SK-N-SH (cell line): ENCODE results near the gene JMJD1C. TPM values are rescaled to one million over a fixed set of nuclear protein-coding genes. Genes with fewer than 3 reads are reported as not detected.

Experiments used
- CTCF ChIA-PET: fragments of 300-600, 350-600 bp; formaldehyde crosslinking; extraction: SDS; loops from one replicate; lab custom pipeline; 2021; lab: Yijun Ruan, JAX
- POLR2A ChIA-PET: fragments of 350-600 bp; sonication (Branson Sonifier 250); formaldehyde crosslinking; extraction: SDS; loops from one replicate; lab custom pipeline; 2020; ENCODE audit warnings: antibody characterized with exemption, inconsistent platforms; lab: Yijun Ruan, JAX
- DNase-seq: peaks from one replicate; pipeline ENCODE4 v3.0.0; 2012
- H2AFZ ChIP-seq: fragments of 200-600 bp; sonication (generic); 2 replicates; pipeline ENCODE4 v1.8.1; 2016; ENCODE audit warnings: antibody characterized with exemption, mild to moderate bottlenecking, low read depth
- H3F3A ChIP-seq: fragments of 200-600 bp; sonication (generic); replicated peaks from 2 replicates; pipeline ENCODE3; 2016; ENCODE audit warnings: antibody characterized with exemption, mild to moderate bottlenecking; ENCODE audit not compliant: insufficient read depth
- H3K27ac ChIP-seq, 2 experiments: fragments of 200-500 bp in 1 of 2; fragments of 200-600 bp in 1 of 2; sonication (Bioruptor generic) in 1 of 2; sonication (generic), shearing (Covaris generic) in 1 of 2; 2 replicates each; pipeline versions ENCODE4 v1.5.1 to v1.6.1; 2014 to 2016; ENCODE audit warnings: low read depth in 2 of 2, inconsistent platforms in 1 of 2, low read length in 1 of 2, mild to moderate bottlenecking in 1 of 2, mixed read lengths in 1 of 2
- H3K27me3 ChIP-seq: fragments of 200-600 bp; sonication (generic), shearing (Covaris generic); 2 replicates; pipeline ENCODE4 v1.6.1; 2016; ENCODE audit warnings: mixed run types; ENCODE audit not compliant: insufficient read depth
- H3K36me3 ChIP-seq, 2 experiments: fragments of 200-500 bp in 1 of 2; fragments of 200-600 bp in 1 of 2; sonication (Bioruptor generic) in 1 of 2; sonication (generic) in 1 of 2; replicated peaks in 1 of 2; 2 replicates each; pipeline versions ENCODE3 to v1.5.1; 2014 to 2016; ENCODE audit warnings: low read length in 1 of 2, mild to moderate bottlenecking in 1 of 2; ENCODE audit not compliant: insufficient read depth in 2 of 2, control insufficient read depth in 1 of 2
- H3K4me1 ChIP-seq, 2 experiments: fragments of 200-500 bp in 1 of 2; fragments of 200-600 bp in 1 of 2; sonication (Bioruptor generic) in 1 of 2; sonication (generic), shearing (Covaris generic) in 1 of 2; 2 replicates each; pipeline versions ENCODE4 v1.5.1 to v1.6.1; 2014 to 2016; ENCODE audit warnings: low read depth in 1 of 2, low read length in 1 of 2, mixed run types in 1 of 2; ENCODE audit not compliant: insufficient read depth in 2 of 2, control insufficient read depth in 1 of 2
- H3K4me2 ChIP-seq: fragments of 200-600 bp; sonication (generic), shearing (Covaris generic); 2 replicates; pipeline ENCODE4 v1.6.1; 2017; ENCODE audit warnings: mixed run types
- H3K4me3 ChIP-seq, 2 experiments: fragments of 200-500 bp in 1 of 2; fragments of 200-600 bp in 1 of 2; sonication (Bioruptor generic) in 1 of 2; sonication (generic), shearing (Covaris generic) in 1 of 2; 2 replicates each; pipeline versions ENCODE4 v1.5.1 to v1.8.1; 2014 to 2016; ENCODE audit warnings: low read depth in 2 of 2, inconsistent platforms in 1 of 2, low read length in 1 of 2, mild to moderate bottlenecking in 1 of 2, mixed read lengths in 1 of 2, moderate library complexity in 1 of 2
- H3K79me2 ChIP-seq: fragments of 200-600 bp; sonication (generic); 2 replicates; pipeline ENCODE4 v1.8.1; 2017; ENCODE audit warnings: mild to moderate bottlenecking; ENCODE audit not compliant: insufficient read depth
- H3K9ac ChIP-seq: fragments of 200-600 bp; sonication (generic); 2 replicates; pipeline ENCODE4 v1.6.1; 2017; ENCODE audit warnings: mixed run types
- H3K9me2 ChIP-seq: fragments of 200-600 bp; sonication (generic); 2 replicates; pipeline ENCODE4 v1.6.1; 2017; ENCODE audit warnings: mixed run types
- H3K9me3 ChIP-seq: fragments of 200-600 bp; sonication (generic); 2 replicates; pipeline ENCODE4 v1.6.1; 2017; ENCODE audit warnings: mixed run types, mild to moderate bottlenecking, moderate library complexity
- H4K20me1 ChIP-seq: fragments of 200-600 bp; sonication (generic); 2 replicates; pipeline ENCODE4 v1.6.1; 2017; ENCODE audit warnings: mild to moderate bottlenecking, mixed run types; ENCODE audit not compliant: insufficient read depth
- CHD2 ChIP-seq: fragments of 150-350 bp; IDR thresholded peaks from 2 replicates; pipeline ENCODE4 v1.6.1; 2018; ENCODE audit warnings: low read length; ENCODE audit not compliant: partially characterized antibody
- FOXM1 ChIP-seq: IDR thresholded peaks from 2 replicates; pipeline ENCODE4 v1.4.0; 2012; ENCODE audit warnings: low read depth, mild to moderate bottlenecking
- GABPA ChIP-seq: IDR thresholded peaks from 2 replicates; pipeline ENCODE4 v1.4.0; 2012; ENCODE audit warnings: low read depth, mild to moderate bottlenecking
- JUND ChIP-seq: IDR thresholded peaks from 2 replicates; pipeline ENCODE4 v1.4.0; 2012
- MEF2A ChIP-seq: IDR thresholded peaks from 2 replicates; pipeline ENCODE4 v1.4.0; 2012; ENCODE audit warnings: low read depth, borderline replicate concordance
- NRF1 ChIP-seq: IDR thresholded peaks from 2 replicates; pipeline ENCODE4 v1.6.1; 2012; ENCODE audit warnings: low read depth, mild to moderate bottlenecking, low read length
- RAD21 ChIP-seq: IDR thresholded peaks from 2 replicates; pipeline ENCODE4 v1.6.1; 2012; ENCODE audit warnings: mild to moderate bottlenecking, low read length
- RXRA ChIP-seq: IDR thresholded peaks from 2 replicates; pipeline ENCODE4 v1.4.0; 2012; ENCODE audit warnings: low read depth, mild to moderate bottlenecking, borderline replicate concordance
- TCF12 ChIP-seq: IDR thresholded peaks from 2 replicates; pipeline ENCODE4 v1.4.0; 2012
- WGBS: methylation state at CpG from one replicate; pipeline ENCODE4 v1.1.6; 2017; ENCODE audit warnings: low lambda C conversion rate; 5-methylcytosine and 5-hydroxymethylcytosine counted together
- polyA plus RNA-seq, 3 experiments: library from polyadenylated mRNA; depleted of rRNA; stranded (reverse); fragments of >200 nt; gene quantifications; 2 replicates each; pipeline ENCODE4 v1.2.3, GENCODE V29; 2012
- TF ChIP-seq, protein P1 (sequence below): fragments of 200-600 bp; sonication (generic); IDR thresholded peaks from 2 replicates; pipeline ENCODE4 v1.6.1; 2017; ENCODE audit warnings: antibody characterized with exemption, mild to moderate bottlenecking, moderate library complexity
- TF ChIP-seq, protein P2 (sequence below): IDR thresholded peaks from 2 replicates; pipeline ENCODE4 v1.6.1; 2012; ENCODE audit warnings: mild to moderate bottlenecking, low read depth, low read length, moderate library complexity
- TF ChIP-seq, protein P3 (sequence below): IDR thresholded peaks from 2 replicates; pipeline ENCODE4 v1.4.0; 2012; ENCODE audit warnings: low read depth, borderline replicate concordance
- TF ChIP-seq, protein P4 (sequence below): IDR thresholded peaks from 2 replicates; pipeline ENCODE4 v1.4.0; 2012; ENCODE audit warnings: low read depth
- TF ChIP-seq, protein P5 (sequence below): IDR thresholded peaks from 2 replicates; pipeline ENCODE4 v1.4.0; 2012; ENCODE audit warnings: low read depth, borderline replicate concordance

Gene JMJD1C
- polyA plus RNA-seq, 1 of the 3 experiments (the other 2 are of a cell fraction) = 11.7 TPM

DNA sequence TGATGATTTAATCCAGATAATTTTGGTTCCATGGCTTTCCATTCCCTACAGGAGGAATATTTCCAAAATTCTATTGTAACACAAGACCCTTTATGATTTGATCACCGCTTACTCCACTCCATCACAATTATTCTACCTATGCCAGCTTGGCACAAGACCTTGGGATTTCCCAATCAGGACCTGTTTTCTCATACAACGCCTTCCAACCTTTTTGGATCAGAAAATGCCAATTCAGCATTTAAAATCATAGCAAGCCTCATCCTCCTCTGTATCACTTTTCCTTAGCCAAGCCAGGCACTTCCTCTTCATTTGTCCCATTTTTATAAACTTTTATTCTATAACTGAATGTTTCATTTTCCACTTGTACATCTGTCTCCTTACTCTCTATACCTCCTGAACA is 100.9 kb downstream of the JMJD1C start (continued):
- TF ChIP-seq NRF1 (no peak), TCF12 (no peak), RXRA (no peak), MEF2A (no peak), RAD21 (no peak)
- TF ChIP-seq, protein P1, sequence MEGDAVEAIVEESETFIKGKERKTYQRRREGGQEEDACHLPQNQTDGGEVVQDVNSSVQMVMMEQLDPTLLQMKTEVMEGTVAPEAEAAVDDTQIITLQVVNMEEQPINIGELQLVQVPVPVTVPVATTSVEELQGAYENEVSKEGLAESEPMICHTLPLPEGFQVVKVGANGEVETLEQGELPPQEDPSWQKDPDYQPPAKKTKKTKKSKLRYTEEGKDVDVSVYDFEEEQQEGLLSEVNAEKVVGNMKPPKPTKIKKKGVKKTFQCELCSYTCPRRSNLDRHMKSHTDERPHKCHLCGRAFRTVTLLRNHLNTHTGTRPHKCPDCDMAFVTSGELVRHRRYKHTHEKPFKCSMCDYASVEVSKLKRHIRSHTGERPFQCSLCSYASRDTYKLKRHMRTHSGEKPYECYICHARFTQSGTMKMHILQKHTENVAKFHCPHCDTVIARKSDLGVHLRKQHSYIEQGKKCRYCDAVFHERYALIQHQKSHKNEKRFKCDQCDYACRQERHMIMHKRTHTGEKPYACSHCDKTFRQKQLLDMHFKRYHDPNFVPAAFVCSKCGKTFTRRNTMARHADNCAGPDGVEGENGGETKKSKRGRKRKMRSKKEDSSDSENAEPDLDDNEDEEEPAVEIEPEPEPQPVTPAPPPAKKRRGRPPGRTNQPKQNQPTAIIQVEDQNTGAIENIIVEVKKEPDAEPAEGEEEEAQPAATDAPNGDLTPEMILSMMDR = no peak
- TF ChIP-seq, protein P2, sequence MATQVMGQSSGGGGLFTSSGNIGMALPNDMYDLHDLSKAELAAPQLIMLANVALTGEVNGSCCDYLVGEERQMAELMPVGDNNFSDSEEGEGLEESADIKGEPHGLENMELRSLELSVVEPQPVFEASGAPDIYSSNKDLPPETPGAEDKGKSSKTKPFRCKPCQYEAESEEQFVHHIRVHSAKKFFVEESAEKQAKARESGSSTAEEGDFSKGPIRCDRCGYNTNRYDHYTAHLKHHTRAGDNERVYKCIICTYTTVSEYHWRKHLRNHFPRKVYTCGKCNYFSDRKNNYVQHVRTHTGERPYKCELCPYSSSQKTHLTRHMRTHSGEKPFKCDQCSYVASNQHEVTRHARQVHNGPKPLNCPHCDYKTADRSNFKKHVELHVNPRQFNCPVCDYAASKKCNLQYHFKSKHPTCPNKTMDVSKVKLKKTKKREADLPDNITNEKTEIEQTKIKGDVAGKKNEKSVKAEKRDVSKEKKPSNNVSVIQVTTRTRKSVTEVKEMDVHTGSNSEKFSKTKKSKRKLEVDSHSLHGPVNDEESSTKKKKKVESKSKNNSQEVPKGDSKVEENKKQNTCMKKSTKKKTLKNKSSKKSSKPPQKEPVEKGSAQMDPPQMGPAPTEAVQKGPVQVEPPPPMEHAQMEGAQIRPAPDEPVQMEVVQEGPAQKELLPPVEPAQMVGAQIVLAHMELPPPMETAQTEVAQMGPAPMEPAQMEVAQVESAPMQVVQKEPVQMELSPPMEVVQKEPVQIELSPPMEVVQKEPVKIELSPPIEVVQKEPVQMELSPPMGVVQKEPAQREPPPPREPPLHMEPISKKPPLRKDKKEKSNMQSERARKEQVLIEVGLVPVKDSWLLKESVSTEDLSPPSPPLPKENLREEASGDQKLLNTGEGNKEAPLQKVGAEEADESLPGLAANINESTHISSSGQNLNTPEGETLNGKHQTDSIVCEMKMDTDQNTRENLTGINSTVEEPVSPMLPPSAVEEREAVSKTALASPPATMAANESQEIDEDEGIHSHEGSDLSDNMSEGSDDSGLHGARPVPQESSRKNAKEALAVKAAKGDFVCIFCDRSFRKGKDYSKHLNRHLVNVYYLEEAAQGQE = no peak

DNA sequence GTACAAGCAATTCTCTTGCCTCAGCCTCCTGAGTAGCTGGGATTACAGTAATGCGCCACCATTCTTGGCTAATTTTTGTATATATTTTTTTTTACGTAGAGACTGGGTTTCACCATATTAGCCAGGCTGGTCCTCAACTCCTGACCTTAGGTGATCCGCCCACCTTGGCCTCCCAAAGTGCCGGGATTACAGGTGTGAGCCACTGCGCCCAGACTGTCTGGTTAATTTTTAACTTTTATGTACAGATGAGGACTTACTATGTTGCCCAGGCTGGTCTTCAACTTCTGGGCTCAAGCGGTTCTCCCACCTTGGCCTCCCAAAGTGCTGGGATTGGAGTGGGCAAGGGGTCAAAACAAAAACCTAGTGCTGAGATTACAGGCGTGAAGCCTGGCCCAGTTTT is 101.8 kb downstream of the JMJD1C start:
- Histone ChIP-seq H3K9me3 (no peaks in the 10 kb centered on the region), H3K9ac (no peak overlapping the region), H3K36me3 (no peaks in the 10 kb centered on the region), H3K4me1 (peaks cover 0 to 13% of the 10 kb centered on the region in 2 experiments; a peak in 1 of 4 replicates), H3K4me3 (no peak overlapping the region), H4K20me1 (peaks cover 10% of the 10 kb centered on the region), H2AFZ (no peak overlapping the region), H3K4me2 (no peak overlapping the region), H3K79me2 (peaks cover 85% of the 10 kb centered on the region), H3K27me3 (no peaks in the 10 kb centered on the region), H3K27ac (no peak overlapping the region), H3K9me2 (no peaks in the 10 kb centered on the region), H3F3A (peaks cover 11% of the 10 kb centered on the region)
- DNase-seq = no peak
- ChIA-PET POLR2A (no interaction called here), CTCF (no interaction called here)
- 96% methylated on average over 7 of the region's 7 CpGs for WGBS
- no peak for TF ChIP-seq JUND
- TF ChIP-seq, protein P2 = no peak
- TF ChIP-seq, protein P1 = no peak
- TF ChIP-seq FOXM1 = no peak
- TF ChIP-seq GABPA = no peak
- no peak for TF ChIP-seq CHD2
- TF ChIP-seq, protein P3, sequence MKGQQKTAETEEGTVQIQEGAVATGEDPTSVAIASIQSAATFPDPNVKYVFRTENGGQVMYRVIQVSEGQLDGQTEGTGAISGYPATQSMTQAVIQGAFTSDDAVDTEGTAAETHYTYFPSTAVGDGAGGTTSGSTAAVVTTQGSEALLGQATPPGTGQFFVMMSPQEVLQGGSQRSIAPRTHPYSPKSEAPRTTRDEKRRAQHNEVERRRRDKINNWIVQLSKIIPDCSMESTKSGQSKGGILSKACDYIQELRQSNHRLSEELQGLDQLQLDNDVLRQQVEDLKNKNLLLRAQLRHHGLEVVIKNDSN = no peak
- TF ChIP-seq, protein P4, sequence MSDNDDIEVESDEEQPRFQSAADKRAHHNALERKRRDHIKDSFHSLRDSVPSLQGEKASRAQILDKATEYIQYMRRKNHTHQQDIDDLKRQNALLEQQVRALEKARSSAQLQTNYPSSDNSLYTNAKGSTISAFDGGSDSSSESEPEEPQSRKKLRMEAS = no peak
- TF ChIP-seq, protein P5, sequence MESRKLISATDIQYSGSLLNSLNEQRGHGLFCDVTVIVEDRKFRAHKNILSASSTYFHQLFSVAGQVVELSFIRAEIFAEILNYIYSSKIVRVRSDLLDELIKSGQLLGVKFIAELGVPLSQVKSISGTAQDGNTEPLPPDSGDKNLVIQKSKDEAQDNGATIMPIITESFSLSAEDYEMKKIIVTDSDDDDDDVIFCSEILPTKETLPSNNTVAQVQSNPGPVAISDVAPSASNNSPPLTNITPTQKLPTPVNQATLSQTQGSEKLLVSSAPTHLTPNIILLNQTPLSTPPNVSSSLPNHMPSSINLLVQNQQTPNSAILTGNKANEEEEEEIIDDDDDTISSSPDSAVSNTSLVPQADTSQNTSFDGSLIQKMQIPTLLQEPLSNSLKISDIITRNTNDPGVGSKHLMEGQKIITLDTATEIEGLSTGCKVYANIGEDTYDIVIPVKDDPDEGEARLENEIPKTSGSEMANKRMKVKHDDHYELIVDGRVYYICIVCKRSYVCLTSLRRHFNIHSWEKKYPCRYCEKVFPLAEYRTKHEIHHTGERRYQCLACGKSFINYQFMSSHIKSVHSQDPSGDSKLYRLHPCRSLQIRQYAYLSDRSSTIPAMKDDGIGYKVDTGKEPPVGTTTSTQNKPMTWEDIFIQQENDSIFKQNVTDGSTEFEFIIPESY = no peak
